Thoracic aorta (tissue), 2 donors: ENCODE data around the gene MRO. TPM values are rescaled to one million over a fixed set of nuclear protein-coding genes. Genes with fewer than 3 reads are reported as not detected.

ENCODE experiments used
- ATAC-seq: fragments of 150-250 bp; one replicate; pipeline ENCODE4 v1.8.0; 2017; ENCODE audit warnings: low read depth; ENCODE audit not compliant: insufficient number of reproducible peaks, low FRiP score
- DNase-seq: peaks from one replicate; pipeline ENCODE4 v3.0.0-alpha.2; 2020; ENCODE audit warnings: low spot score
- H3K27ac ChIP-seq, 2 donors: fragments of 200-600 bp; sonication (generic); 1 replicate in 1 of 2; 2 replicates in 1 of 2; pipeline ENCODE4 v1.5.1; 2016; ENCODE audit warnings: mild to moderate bottlenecking in 2 of 2, moderate library complexity in 2 of 2
- H3K27me3 ChIP-seq: fragments of 200-600 bp; sonication (generic); replicated peaks from 2 replicates; pipeline ENCODE4 v1.6.0; 2016; ENCODE audit warnings: mild to moderate bottlenecking; ENCODE audit not compliant: insufficient read depth
- H3K36me3 ChIP-seq: fragments of 200-600 bp; sonication (generic); one replicate; pipeline ENCODE4 v1.5.1; 2016
- H3K4me1 ChIP-seq, 2 donors: fragments of 200-600 bp; sonication (generic); 1 replicate in 1 of 2; 2 replicates in 1 of 2; pipeline versions ENCODE4 v1.5.1 to v1.6.0; 2016; ENCODE audit warnings: low read depth in 2 of 2, mild to moderate bottlenecking in 1 of 2; ENCODE audit not compliant: control insufficient read depth in 1 of 2
- H3K4me3 ChIP-seq: fragments of 200-600 bp; sonication (generic); 2 replicates; pipeline ENCODE4 v1.5.1; 2016; ENCODE audit warnings: mild to moderate bottlenecking
- H3K9me3 ChIP-seq: fragments of 200-600 bp; sonication (generic); 2 replicates; pipeline ENCODE4 v1.5.1; 2016
- total RNA-seq, 2 donors: library from RNA; depleted of rRNA; stranded (reverse); fragments of >200 nt; gene quantifications; one replicate each; pipeline versions ENCODE4 v1.1.0 to v1.2.3, GENCODE V29; 2016
- TF ChIP-seq, protein P1 (sequence below): fragments of 200-600 bp; sonication (generic); IDR thresholded peaks from one replicate; pipeline ENCODE4 v1.5.1; 2019; ENCODE audit warnings: antibody characterized with exemption

MRO gene
- total RNA-seq, 2 donors from 2014 or later = 1.1 to 6.3 TPM

DNA sequence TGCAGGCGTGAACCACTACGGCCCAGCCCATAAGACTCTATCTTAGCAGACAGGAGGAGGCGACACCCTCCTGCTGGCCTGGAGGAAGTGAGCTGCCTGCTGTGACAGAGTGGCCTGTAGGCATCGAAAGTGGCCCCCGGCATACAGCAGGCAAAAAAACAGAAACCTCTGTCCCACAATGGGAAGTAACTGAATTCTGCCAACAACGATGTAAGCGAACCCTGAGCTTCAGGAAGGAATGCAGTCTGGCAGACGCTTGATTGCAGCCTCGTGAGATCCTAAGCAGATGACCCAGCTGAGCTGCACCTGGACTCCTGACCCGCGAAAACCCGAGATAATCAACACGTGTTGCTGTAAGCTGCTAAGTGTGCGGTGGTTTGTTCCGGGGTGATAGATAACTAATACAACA is 13.6 kb downstream of the MRO start:
- H3K27me3 ChIP-seq = no peaks in the 10 kb centered on the region
- ATAC-seq (no peak), DNase-seq (no peak)
- H3K4me3 ChIP-seq = no peak overlapping the region
- H3K4me1 ChIP-seq = no peaks in the 10 kb centered on the region
- no peaks in the 10 kb centered on the region for H3K36me3 ChIP-seq
- TF ChIP-seq, protein P1, sequence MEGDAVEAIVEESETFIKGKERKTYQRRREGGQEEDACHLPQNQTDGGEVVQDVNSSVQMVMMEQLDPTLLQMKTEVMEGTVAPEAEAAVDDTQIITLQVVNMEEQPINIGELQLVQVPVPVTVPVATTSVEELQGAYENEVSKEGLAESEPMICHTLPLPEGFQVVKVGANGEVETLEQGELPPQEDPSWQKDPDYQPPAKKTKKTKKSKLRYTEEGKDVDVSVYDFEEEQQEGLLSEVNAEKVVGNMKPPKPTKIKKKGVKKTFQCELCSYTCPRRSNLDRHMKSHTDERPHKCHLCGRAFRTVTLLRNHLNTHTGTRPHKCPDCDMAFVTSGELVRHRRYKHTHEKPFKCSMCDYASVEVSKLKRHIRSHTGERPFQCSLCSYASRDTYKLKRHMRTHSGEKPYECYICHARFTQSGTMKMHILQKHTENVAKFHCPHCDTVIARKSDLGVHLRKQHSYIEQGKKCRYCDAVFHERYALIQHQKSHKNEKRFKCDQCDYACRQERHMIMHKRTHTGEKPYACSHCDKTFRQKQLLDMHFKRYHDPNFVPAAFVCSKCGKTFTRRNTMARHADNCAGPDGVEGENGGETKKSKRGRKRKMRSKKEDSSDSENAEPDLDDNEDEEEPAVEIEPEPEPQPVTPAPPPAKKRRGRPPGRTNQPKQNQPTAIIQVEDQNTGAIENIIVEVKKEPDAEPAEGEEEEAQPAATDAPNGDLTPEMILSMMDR = no peak
- no peaks in the 10 kb centered on the region for H3K9me3 ChIP-seq
- H3K27ac ChIP-seq = no peak overlapping the region

DNA sequence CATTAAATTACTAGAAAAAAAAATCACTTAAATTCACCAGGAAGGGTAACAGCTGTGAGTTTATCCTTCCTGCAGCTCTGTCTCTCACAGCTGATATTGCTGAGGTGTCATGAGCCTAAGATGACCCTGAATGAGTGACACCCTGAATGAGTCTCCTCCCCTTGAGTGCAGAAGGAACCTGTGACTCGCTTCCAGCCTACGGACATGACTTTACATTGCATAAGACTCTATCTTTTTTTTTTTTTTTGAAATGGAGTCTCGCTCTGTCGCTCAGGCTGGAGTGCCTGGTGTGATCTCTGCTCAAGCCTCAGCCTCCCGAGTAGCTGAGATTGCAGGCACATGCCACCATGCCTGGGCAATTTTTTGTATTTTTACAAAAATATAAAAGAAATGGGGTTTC is 14.1 kb downstream of the MRO start:
- ATAC-seq = no peak
- DNase-seq = no peak
- TF ChIP-seq, protein P1 = no peak
- no peaks in the 10 kb centered on the region for H3K9me3 ChIP-seq
- no peaks in the 10 kb centered on the region for H3K27me3 ChIP-seq
- H3K36me3 ChIP-seq = no peaks in the 10 kb centered on the region
- H3K27ac ChIP-seq = no peak overlapping the region
- H3K4me1 ChIP-seq = no peaks in the 10 kb centered on the region
- no peak overlapping the region for H3K4me3 ChIP-seq

DNA sequence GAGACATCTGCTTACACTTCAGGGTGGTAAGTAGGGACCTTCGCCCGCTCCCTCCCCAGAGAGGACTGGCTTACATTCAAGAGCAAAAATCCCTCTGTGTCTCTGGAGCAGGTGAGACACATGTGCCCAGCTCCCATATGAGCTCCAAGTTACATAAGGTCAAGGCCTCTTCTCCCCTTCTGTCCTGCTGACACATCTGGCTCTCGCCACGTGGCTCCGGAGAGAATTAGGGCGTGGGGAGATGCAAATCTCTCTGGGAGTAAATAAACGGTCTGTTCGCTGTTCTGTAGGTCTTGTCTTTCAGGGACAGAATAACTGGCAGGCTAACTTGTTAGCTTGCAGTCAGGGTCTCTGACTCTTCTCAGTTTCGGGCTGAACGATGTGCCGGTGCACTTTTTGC is 16.2 kb downstream of the MRO start:
- no peak for DNase-seq
- H3K36me3 ChIP-seq = no peaks in the 10 kb centered on the region
- no peak for ATAC-seq
- no peak overlapping the region for H3K4me3 ChIP-seq
- no peaks in the 10 kb centered on the region for H3K9me3 ChIP-seq
- TF ChIP-seq, protein P1 = no peak
- no peaks in the 10 kb centered on the region for H3K27me3 ChIP-seq
- no peaks in the 10 kb centered on the region for H3K4me1 ChIP-seq
- no peak overlapping the region for H3K27ac ChIP-seq

DNA sequence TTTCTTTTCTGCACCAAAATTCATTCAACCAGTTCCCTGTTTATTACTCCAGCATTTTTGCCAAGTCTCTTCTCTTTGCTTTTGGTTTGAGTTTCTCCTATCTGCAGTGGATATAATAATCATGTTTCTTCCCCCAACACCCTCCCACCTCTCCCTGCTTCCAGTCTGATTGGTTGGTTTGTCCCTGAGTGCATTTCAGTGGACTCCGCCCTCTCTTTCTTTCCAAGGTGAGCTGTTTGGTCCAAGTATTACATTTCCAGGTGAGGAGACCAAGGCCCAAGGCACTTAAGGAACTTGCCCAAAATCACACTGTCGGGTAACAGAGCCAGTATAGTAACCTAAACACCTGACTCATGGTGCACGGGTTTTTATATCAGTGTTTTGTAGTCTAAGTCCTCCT is 17.7 kb downstream of the MRO start:
- no peaks in the 10 kb centered on the region for H3K9me3 ChIP-seq
- no peak overlapping the region for H3K4me3 ChIP-seq
- DNase-seq (no peak), ATAC-seq (no peak)
- H3K4me1 ChIP-seq = no peaks in the 10 kb centered on the region
- TF ChIP-seq, protein P1 = no peak
- H3K36me3 ChIP-seq = no peaks in the 10 kb centered on the region
- H3K27ac ChIP-seq = no peak overlapping the region
- no peaks in the 10 kb centered on the region for H3K27me3 ChIP-seq

GRCh38 chr18:50797142-50797541 is 22.7 kb downstream of the MRO start:
- no peak overlapping the region for H3K4me3 ChIP-seq
- no peak for ATAC-seq

More at GRCh38 chr18:50797142-50797541, 22.7 kb downstream of the MRO start:
- Histone ChIP-seq H3K9me3 (no peaks in the 10 kb centered on the region), H3K27me3 (no peaks in the 10 kb centered on the region), H3K4me1 (no peaks in the 10 kb centered on the region), H3K27ac (no peak overlapping the region), H3K36me3 (no peaks in the 10 kb centered on the region)
- DNase-seq = no peak
- TF ChIP-seq, protein P1 = no peak
